GM06990 (cell line): ENCODE data around the gene KCND2.

Experiments
- DNase-seq: peaks from one replicate; pipeline ENCODE4 v3.0.0-alpha.2; 2011; ENCODE audit not compliant: insufficient read length; ENCODE audit errors: extremely low read depth
- H3K27me3 ChIP-seq: replicated peaks from 2 replicates; pipeline ENCODE4 v1.6.0; 2011; ENCODE audit warnings: low read length; ENCODE audit not compliant: control insufficient read depth, insufficient read depth
- H3K36me3 ChIP-seq: 2 replicates; pipeline ENCODE4 v1.5.1; 2011; ENCODE audit warnings: low read length; ENCODE audit not compliant: control insufficient read depth, insufficient read depth
- H3K4me3 ChIP-seq: replicated peaks from 2 replicates; pipeline ENCODE4 v1.5.1; 2011; ENCODE audit warnings: low read depth, mild to moderate bottlenecking, control low read depth, low read length
- TF ChIP-seq, protein P1 (sequence below): IDR thresholded peaks from 2 replicates; pipeline ENCODE4 v1.5.1; 2011; ENCODE audit warnings: low read length, control low read depth, mild to moderate bottlenecking, inconsistent platforms; ENCODE audit not compliant: insufficient read depth, poor library complexity, severe bottlenecking

The KCND2 gene

DNA sequence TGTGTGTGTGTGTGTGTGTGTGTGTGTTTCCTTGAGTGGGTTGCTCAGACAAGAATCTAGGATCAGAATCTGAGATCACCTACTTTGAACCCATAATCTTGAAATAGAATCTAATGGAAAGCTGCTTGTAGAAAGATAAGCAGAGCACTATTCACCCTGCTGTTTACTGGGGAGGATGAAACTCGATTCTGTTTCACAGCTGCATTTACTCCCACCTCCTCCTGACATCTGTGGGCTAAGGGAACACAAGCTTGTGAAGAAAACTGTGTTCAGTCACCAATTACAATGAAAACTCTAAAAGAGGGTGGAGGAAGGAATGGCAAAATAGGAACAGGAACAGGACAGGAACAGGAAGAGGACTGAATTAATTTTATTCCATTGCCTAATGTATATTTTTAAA lies 315.4 kb downstream of the KCND2 start:
- Histone ChIP-seq H3K36me3 (no peaks in the 10 kb centered on the region), H3K27me3 (no peaks in the 10 kb centered on the region), H3K4me3 (no peak overlapping the region)
- TF ChIP-seq, protein P1, sequence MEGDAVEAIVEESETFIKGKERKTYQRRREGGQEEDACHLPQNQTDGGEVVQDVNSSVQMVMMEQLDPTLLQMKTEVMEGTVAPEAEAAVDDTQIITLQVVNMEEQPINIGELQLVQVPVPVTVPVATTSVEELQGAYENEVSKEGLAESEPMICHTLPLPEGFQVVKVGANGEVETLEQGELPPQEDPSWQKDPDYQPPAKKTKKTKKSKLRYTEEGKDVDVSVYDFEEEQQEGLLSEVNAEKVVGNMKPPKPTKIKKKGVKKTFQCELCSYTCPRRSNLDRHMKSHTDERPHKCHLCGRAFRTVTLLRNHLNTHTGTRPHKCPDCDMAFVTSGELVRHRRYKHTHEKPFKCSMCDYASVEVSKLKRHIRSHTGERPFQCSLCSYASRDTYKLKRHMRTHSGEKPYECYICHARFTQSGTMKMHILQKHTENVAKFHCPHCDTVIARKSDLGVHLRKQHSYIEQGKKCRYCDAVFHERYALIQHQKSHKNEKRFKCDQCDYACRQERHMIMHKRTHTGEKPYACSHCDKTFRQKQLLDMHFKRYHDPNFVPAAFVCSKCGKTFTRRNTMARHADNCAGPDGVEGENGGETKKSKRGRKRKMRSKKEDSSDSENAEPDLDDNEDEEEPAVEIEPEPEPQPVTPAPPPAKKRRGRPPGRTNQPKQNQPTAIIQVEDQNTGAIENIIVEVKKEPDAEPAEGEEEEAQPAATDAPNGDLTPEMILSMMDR, result no peak
- no peak for DNase-seq

DNA sequence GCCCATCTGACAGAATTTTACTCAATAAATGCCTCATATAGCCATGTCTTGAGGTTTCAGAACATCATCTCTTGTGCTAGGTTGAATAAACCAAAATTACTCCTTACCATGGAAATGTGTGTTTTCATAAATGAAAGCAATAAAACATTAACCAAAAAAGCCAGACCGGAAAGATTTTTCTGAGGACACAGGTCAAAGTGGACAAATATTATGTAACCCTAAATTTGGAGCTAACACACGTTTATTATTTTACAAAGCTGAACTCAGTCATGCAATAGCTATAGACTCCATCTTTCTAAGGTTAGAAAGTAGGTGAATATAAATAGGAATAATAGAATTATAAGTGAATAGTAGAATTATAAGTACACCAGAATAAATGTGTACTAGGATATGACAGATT lies 315.9 kb downstream of the KCND2 start:
- DNase-seq, result no peak
- TF ChIP-seq, protein P1, result no peak
- H3K4me3 ChIP-seq, result no peak overlapping the region
- no peaks in the 10 kb centered on the region for H3K36me3 ChIP-seq
- H3K27me3 ChIP-seq, result no peaks in the 10 kb centered on the region

DNA sequence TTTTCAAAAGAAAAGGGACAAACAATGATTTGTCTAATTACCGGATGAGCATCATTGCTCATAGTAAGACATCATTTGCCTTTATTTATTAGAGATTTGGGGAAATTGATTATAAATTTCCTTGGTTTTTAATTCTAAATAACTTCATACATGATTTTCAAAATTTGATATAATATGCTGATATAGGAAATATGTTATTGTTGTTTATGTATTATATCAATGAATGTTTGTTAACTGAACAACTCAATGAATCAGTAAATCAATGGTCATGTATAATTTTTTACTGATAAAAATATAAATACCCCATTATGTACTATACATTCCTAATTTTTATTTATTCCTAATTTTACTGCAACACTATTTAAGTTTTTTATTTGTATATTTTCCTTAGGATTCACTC lies 327.6 kb downstream of the KCND2 start:
- DNase-seq, result no peak
- Histone ChIP-seq H3K36me3 (no peaks in the 10 kb centered on the region), H3K27me3 (no peaks in the 10 kb centered on the region), H3K4me3 (no peak overlapping the region)
- TF ChIP-seq, protein P1, result no peak

DNA sequence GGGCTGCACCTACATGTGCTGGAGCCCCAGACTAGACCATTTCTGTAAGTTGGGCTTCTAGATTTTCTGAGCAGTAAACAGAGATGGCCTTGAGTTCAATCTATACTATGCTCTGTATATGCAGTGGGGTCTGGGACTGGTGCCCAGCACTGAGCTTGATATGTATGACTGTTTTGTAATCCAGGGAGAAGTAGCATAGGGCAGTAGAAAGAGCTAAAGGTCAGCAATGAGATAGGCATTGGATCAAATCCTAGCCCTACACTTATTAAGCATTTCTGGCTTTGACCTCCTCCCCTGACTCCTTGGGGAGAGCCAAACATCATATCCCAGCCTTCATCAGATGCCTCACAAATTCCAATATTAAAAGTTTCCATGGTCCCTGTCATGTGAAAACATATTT lies 330.4 kb downstream of the KCND2 start:
- no peaks in the 10 kb centered on the region for H3K36me3 ChIP-seq
- no peak for DNase-seq
- H3K27me3 ChIP-seq, result no peaks in the 10 kb centered on the region
- H3K4me3 ChIP-seq, result no peak overlapping the region
- TF ChIP-seq, protein P1, result no peak

DNA sequence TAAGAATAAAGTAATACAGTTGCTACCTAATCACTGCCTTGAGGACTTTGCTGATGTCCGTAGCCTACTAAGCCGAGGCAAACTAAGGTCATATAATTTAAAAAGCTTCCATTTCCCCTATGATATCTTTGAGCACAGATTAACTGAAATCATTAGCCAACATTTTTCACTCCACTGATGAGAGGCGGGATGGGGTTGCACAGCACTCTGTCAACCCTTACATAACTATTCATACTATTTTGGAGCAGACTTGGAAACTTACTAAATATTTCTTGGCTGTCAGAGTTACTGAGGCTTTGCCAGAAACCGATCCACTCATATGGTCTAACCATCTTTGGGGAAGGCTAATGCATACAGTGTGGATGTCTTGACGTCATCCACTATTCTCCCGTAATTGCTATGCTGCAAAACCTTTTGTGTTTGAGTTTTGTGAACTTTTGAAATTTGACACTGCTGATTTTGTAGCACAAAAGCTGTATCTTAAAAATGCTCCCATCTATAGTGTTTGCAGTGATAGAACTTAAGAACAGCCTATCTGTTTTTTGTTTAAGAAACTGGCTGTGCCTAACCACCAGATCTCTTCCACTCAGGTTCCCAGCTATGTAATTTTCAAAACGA lies 336.3 kb downstream of the KCND2 start:
- H3K27me3 ChIP-seq, result no peaks in the 10 kb centered on the region
- TF ChIP-seq, protein P1, result no peak
- no peaks in the 10 kb centered on the region for H3K36me3 ChIP-seq
- H3K4me3 ChIP-seq, result no peak overlapping the region
- DNase-seq, result no peak

DNA sequence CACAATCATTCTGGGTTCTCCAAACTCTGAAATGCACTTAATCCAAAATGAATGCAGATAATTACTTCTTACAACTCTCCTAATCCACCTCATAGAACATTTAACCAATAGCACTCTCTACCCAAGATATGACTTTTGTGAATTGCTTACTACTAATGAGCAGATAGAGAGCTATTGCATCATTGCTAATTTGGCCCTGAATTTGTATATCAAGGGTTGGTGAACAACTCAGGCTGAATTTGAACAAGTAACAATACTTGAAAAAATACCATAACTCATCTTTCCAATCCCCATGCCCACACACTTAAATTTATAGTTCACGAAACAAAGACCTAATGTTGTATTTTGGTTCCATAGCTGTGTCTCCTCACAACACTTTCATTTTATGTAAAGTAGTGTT lies 339.0 kb downstream of the KCND2 start:
- TF ChIP-seq, protein P1, result no peak
- Histone ChIP-seq H3K4me3 (no peak overlapping the region), H3K27me3 (no peaks in the 10 kb centered on the region), H3K36me3 (no peaks in the 10 kb centered on the region)
- no peak for DNase-seq
